ENCODE data around the gene CENPX.

The CENPX gene

GRCh38 chr17:82023447-82024241 lies 966 bp upstream of the CENPX start:
- TF ChIP-seq TCF12 (IDR thresholded peaks at IDR 0.05; ENCODE audit: low read depth), result 0 out of 2 replicates have a peak, but pooled peaks have one; percentile 22
- TF ChIP-seq REST (IDR thresholded peaks at IDR 0.05; ENCODE audit: low read depth), result no peak

GRCh38 chr17:82022981-82023446 lies 336 bp upstream of the CENPX start, which contains the start of gene LRRC45:
Gene LRRC45 (plus strand): TSS chr17:82023305. CDS start chr17:82023644, 339 bp downstream.
- TF ChIP-seq EP300 (IDR thresholded peaks at IDR 0.05; ENCODE audit: borderline replicate concordance) (0 out of 2 replicates have a peak, but pooled peaks have one; percentile 4), CREB1 (IDR thresholded peaks at IDR 0.05; ENCODE audit: low read depth) (peak; percentile 11; the same call in 1 of the 2 replicates), YY1 (IDR thresholded peaks at IDR 0.05; ENCODE audit: low read depth) (no peak), FOXM1 (IDR thresholded peaks at IDR 0.05; ENCODE audit: borderline replicate concordance, low read depth) (peak; percentile 43; the same call in 1 of the 2 replicates)

- no peak for TF ChIP-seq REST (IDR thresholded peaks at IDR 0.05; ENCODE audit: low read depth)
- TF ChIP-seq MAX (IDR thresholded peaks at IDR 0.05), result no peak
- TF ChIP-seq USF1 (IDR thresholded peaks at IDR 0.05), result no peak
- no peak for TF ChIP-seq ZBTB7A (IDR thresholded peaks at IDR 0.05; ENCODE audit: low read depth)
- TF ChIP-seq NFIC (IDR thresholded peaks at IDR 0.05), result no peak
- TF ChIP-seq TEAD4 (IDR thresholded peaks at IDR 0.05), result no peak
- no peak for TF ChIP-seq YY1 (IDR thresholded peaks at IDR 0.05; ENCODE audit: low read depth)
- TF ChIP-seq TCF12 (IDR thresholded peaks at IDR 0.05; ENCODE audit: low read depth), result no peak
- no peak for TF ChIP-seq FOXM1 (IDR thresholded peaks at IDR 0.05; ENCODE audit: borderline replicate concordance, low read depth)
- TF ChIP-seq CREB1 (IDR thresholded peaks at IDR 0.05; ENCODE audit: low read depth), result no peak
- no peak for TF ChIP-seq RAD21 (IDR thresholded peaks at IDR 0.05; ENCODE audit: low read depth)
- no peak for TF ChIP-seq EGR1 (IDR thresholded peaks at IDR 0.05)
- TF ChIP-seq CEBPB (IDR thresholded peaks at IDR 0.05), result no peak
- TF ChIP-seq TAF1 (IDR thresholded peaks at IDR 0.05; ENCODE audit: low read depth), result no peak
- no peak for TF ChIP-seq EP300 (IDR thresholded peaks at IDR 0.05; ENCODE audit: borderline replicate concordance)
Measured at GRCh38 chr17:82021900-82022309, 773 bp downstream of the CENPX start.

GRCh38 chr17:82021107-82021899 lies 1.4 kb downstream of the CENPX start:
- TF ChIP-seq CREB1 (IDR thresholded peaks at IDR 0.05; ENCODE audit: low read depth) (no peak), USF1 (IDR thresholded peaks at IDR 0.05) (no peak), RAD21 (IDR thresholded peaks at IDR 0.05; ENCODE audit: low read depth) (peak; percentile 78)

- TF ChIP-seq YY1 (IDR thresholded peaks at IDR 0.05; ENCODE audit: low read depth), result no peak
- TF ChIP-seq REST (IDR thresholded peaks at IDR 0.05; ENCODE audit: low read depth), result no peak
- TF ChIP-seq NFIC (IDR thresholded peaks at IDR 0.05), result no peak
- TF ChIP-seq ZBTB7A (IDR thresholded peaks at IDR 0.05; ENCODE audit: low read depth), result no peak
- no peak for TF ChIP-seq RAD21 (IDR thresholded peaks at IDR 0.05; ENCODE audit: low read depth)
- no peak for TF ChIP-seq MAX (IDR thresholded peaks at IDR 0.05)
- no peak for TF ChIP-seq EGR1 (IDR thresholded peaks at IDR 0.05)
- TF ChIP-seq CEBPB (IDR thresholded peaks at IDR 0.05), result no peak
- no peak for TF ChIP-seq FOXM1 (IDR thresholded peaks at IDR 0.05; ENCODE audit: borderline replicate concordance, low read depth)
- no peak for TF ChIP-seq TAF1 (IDR thresholded peaks at IDR 0.05; ENCODE audit: low read depth)
- TF ChIP-seq USF1 (IDR thresholded peaks at IDR 0.05), result no peak
- TF ChIP-seq TCF12 (IDR thresholded peaks at IDR 0.05; ENCODE audit: low read depth), result no peak
- TF ChIP-seq CREB1 (IDR thresholded peaks at IDR 0.05; ENCODE audit: low read depth), result no peak
- no peak for TF ChIP-seq TEAD4 (IDR thresholded peaks at IDR 0.05)
- no peak for TF ChIP-seq EP300 (IDR thresholded peaks at IDR 0.05; ENCODE audit: borderline replicate concordance)
Measured at GRCh38 chr17:82020572-82021106, 2.0 kb downstream of the CENPX start.
